GM12892 (cell line): ENCODE results near the gene TMTC2.

Source experiments
- POLR2A ChIP-seq: IDR thresholded peaks from 2 replicates; pipeline ENCODE4 v1.6.1; 2011; ENCODE audit warnings: low read depth, low read length, control low read depth
- POLR2AphosphoS5 ChIP-seq: IDR thresholded peaks from 2 replicates; pipeline ENCODE4 v1.6.1; 2011; ENCODE audit warnings: low read depth, low read length, control low read depth

DNA sequence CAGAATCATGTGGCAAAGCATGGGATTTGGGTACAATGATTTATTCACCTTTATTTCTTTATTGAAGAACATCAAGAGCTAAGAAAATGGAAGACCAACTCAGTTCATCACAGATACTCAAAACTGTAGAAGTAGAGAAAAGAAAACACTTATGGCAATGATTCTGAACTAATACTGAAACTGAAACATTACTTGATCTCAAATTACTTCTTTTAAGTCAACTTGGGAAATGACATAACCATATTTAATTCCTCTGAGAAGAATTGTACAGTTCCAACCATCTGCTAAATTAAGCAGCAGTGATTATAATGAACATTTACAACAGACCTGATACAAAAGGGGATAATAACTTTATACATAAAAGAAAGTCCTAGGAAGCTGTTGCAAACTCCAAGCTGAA is 466.5 kb downstream of the TMTC2 start:
- TF ChIP-seq POLR2A (no peak), POLR2AphosphoS5 (no peak)
